NCI-H1092 treated with DMSO at 0.1 percent for 48 hours (cell line): Measurements from ENCODE around the gene LRP1B.
"Not testable (repeated sequence)": the region's sequence is repeated elsewhere in the genome, so short reads cannot be mapped to it uniquely, and the experiment has no call there.

ENCODE experiments used
- DNase-seq: peaks from one replicate; lab custom pipeline; 2025; lab: John Stamatoyannopoulos, UW

LRP1B gene

GRCh38 chr2:140695155-140695554, 1435.7 kb downstream of the LRP1B start:
- DNase-seq, result no peak

GRCh38 chr2:140687825-140688224, 1443.0 kb downstream of the LRP1B start:
- DNase-seq, result no peak

- no peak for DNase-seq
These were observed 1447.2 kb downstream of the LRP1B start for GRCh38 chr2:140683658-140684057.

GRCh38 chr2:140680862-140681261, 1450.0 kb downstream of the LRP1B start:
- DNase-seq, result no peak

- DNase-seq, result no peak
These were observed 1451.1 kb downstream of the LRP1B start for GRCh38 chr2:140679752-140680151.

- DNase-seq, result no peak
These were observed 1460.9 kb downstream of the LRP1B start for GRCh38 chr2:140669911-140670310.

- no peak for DNase-seq
These were observed 1463.6 kb downstream of the LRP1B start for GRCh38 chr2:140667203-140667602.

- no peak for DNase-seq
These were observed 1468.3 kb downstream of the LRP1B start for GRCh38 chr2:140662504-140662903.

- peak; percentile 10 for DNase-seq
These were observed 1471.8 kb downstream of the LRP1B start for GRCh38 chr2:140658760-140659692.

- DNase-seq, result no peak
These were observed 1473.2 kb downstream of the LRP1B start for GRCh38 chr2:140657657-140658056.

- no peak for DNase-seq
These were observed 1476.3 kb downstream of the LRP1B start for GRCh38 chr2:140654565-140654964.

GRCh38 chr2:140650825-140651224, 1480.0 kb downstream of the LRP1B start:
- no peak for DNase-seq

GRCh38 chr2:140650134-140650533, 1480.7 kb downstream of the LRP1B start:
- not testable (repeated sequence) for DNase-seq

GRCh38 chr2:140648393-140648792, 1482.4 kb downstream of the LRP1B start:
- DNase-seq, result no peak

- no peak for DNase-seq
These were observed 1487.0 kb downstream of the LRP1B start for GRCh38 chr2:140643761-140644187.

- no peak for DNase-seq
These were observed 1489.7 kb downstream of the LRP1B start for GRCh38 chr2:140641163-140641562.

- DNase-seq, result no peak
These were observed 1491.2 kb downstream of the LRP1B start for GRCh38 chr2:140639628-140640027.

GRCh38 chr2:140630557-140630956, 1500.3 kb downstream of the LRP1B start:
- no peak for DNase-seq

- no peak for DNase-seq
These were observed 1502.9 kb downstream of the LRP1B start for GRCh38 chr2:140627885-140628284.

GRCh38 chr2:140627136-140627535, 1503.7 kb downstream of the LRP1B start:
- no peak for DNase-seq

GRCh38 chr2:140624200-140624599, 1506.6 kb downstream of the LRP1B start:
- DNase-seq, result peak; percentile 75

GRCh38 chr2:140621583-140622362, 1509.0 kb downstream of the LRP1B start:
- DNase-seq, result no peak

GRCh38 chr2:140604788-140605187, 1526.0 kb downstream of the LRP1B start:
- no peak for DNase-seq
